Stimulated activated CD8-positive, alpha-beta memory T cell treated with anti-CD3 and anti-CD28 coated beads, Interleukin-7, amount 100 ng/mL, for 48 hours (primary cell): ENCODE results near the gene MACIR.

Experiments
- DNase-seq, 2 donors: peaks; one replicate each; pipeline ENCODE4 v3.0.0-alpha.2; 2020; ENCODE audit warnings: low read depth in 1 of 2; ENCODE audit errors: extremely low read depth in 1 of 2

MACIR gene

GRCh38 chr5:103289024-103289423 is 30.5 kb downstream of the MACIR start:
- no peak for DNase-seq

- no peak for DNase-seq
Measured at GRCh38 chr5:103290846-103291245, 32.3 kb downstream of the MACIR start.

DNA sequence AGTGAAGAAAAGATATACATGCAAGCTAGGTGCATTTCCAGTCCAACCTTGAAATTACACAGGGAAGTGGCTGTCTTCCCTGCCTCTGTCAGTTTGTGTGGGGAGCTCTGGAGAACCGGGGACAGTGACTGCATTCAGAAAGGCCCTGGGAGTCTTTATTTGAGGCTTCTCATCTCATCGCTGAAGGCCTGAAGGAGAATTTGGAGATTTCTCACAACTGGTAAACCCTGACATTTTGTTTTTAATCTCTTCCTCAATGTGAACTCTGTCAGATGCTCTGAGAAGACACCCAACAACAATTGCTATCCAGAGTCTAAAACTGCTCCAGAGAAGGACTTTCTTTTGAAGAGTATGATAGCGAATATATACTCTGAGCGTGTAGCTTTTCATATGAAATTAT is 33.0 kb downstream of the MACIR start:
- DNase-seq: no peak

DNA sequence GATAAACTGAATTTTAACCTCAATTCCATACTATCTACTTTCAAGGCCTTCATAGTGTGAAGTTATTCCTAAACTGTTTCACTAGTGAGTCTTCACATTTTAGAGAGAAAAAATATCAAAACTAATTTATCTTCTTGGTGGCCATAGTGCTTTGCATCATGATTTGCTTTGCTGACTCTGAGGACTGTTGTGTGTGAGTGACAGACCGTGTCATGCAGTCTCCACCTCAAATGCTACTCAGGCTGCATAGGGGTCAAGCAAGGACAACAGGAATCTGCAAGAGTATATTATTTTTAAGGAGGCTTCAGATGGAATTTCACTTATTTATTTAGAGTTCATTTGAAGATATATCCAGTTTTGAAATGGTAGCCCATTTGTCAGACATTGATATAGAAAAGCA is 34.5 kb downstream of the MACIR start:
- no peak for DNase-seq

DNA sequence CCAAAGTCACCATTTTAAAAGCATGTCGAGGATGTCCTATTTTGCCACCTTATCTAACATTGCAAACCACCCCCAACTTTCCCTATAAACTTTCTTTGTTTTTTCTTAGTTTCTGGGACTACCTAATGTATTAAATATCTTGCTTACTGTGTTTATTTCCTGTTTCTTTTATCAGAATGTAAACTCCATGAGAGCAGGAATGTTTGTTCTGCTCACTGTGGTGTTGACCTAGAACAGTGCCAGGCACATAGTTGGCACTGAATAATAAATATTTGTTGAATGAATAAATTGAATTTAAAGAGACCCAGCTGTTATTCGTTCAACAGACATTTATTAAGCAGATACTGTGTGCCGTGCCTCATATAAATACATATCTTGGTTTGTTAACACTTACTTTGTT is 35.2 kb downstream of the MACIR start:
- no peak for DNase-seq

- DNase-seq: no peak
Measured at GRCh38 chr5:103294906-103295305, 36.3 kb downstream of the MACIR start.

GRCh38 chr5:103295424-103295823 is 36.9 kb downstream of the MACIR start:
- no peak for DNase-seq

DNA sequence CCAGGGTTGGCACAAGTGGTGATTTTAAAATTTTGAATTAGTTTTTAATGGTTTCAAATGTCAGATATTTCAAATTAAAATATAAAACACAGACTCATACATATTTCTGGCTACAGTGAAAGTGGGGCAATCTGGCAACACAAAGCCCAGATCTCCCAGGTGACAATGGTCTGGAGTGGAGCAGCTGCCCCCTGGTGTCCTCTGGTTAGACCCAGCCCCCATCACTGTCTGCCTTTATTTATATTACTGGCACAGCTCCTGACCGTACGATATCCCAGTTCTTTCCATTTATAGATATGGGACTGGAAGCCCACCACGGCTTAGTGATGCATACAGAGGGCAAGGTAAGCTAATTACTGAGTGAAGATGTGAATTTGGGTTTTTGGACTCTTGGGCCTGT is 37.3 kb downstream of the MACIR start:
- no peak for DNase-seq

- DNase-seq: no peak
Measured at GRCh38 chr5:103298117-103298516, 39.6 kb downstream of the MACIR start.

- no peak for DNase-seq
Measured at GRCh38 chr5:103298607-103299188, 40.1 kb downstream of the MACIR start.

DNA sequence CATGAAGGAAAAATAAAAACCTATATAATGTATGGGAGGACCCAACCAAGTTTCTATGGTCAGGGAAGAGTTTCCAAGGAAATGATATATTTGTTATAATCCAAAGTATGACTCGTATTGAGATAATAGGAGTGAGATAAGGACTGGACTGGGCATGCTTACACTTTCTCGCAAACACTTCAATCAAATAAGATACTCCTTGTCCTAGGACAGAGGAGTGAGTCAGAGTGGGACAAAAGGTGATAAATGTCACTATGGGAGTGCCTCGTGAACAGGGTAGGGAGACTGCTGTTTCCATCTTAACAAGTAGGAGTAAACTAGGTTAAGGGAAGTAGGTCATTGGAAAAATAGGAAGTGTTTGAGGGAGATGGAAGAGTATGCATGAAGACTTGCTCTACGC is 47.2 kb downstream of the MACIR start:
- no peak for DNase-seq

- no peak for DNase-seq
Measured at GRCh38 chr5:103307470-103307869, 48.9 kb downstream of the MACIR start.

DNA sequence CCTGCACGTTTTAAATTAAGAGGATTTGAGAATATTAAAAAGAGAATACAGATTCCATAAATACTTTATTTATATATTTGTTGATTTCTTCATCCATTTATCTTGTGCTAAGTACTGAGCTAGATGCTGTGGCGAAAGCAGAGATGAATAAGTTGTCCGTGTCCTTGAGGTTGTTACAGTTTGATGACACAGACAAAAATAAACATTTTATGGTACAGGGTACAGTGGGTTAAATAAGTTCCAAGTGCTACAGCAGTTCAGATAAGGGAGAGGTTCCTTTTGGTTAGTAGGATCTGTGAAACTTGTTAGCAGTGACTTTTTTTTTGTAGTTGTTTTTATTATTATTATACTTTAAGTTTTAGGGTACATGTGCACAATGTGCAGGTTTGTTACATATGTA is 50.2 kb downstream of the MACIR start:
- no peak for DNase-seq

- DNase-seq: no peak
Measured at GRCh38 chr5:103313056-103313455, 54.5 kb downstream of the MACIR start.

GRCh38 chr5:103315455-103315854 is 56.9 kb downstream of the MACIR start:
- no peak for DNase-seq

DNA sequence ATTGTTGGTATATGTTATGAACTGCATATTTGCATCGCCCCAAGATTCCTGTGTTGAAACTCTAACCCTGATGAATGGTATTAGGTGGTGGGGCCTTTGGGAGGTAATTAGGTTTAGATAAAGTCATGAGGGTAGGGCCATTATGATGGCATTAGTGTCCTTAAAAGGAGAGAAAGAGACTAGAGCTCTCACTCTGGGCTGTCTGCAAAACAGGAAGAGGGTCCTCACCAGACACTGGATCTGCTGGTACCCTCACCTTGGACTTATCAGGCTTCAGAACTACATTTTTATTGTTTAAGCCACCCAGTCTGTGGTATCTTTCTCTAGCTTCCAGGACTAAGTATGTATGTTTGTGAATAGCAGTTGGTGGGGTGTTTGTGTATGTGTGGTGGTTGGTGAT is 68.9 kb downstream of the MACIR start:
- no peak for DNase-seq

GRCh38 chr5:103327893-103328292 is 69.3 kb downstream of the MACIR start:
- no peak for DNase-seq
